Prostate gland (tissue), 2 donors: Measurements from ENCODE around the gene CTNNA1. TPM values are rescaled to one million over a fixed set of nuclear protein-coding genes. Genes with fewer than 3 reads are reported as not detected.

Experiments
- DNase-seq: peaks from one replicate; pipeline ENCODE4 v3.0.0-alpha.2; 2019; ENCODE audit warnings: low spot score
- H3K27ac ChIP-seq, 2 donors: fragments of 200-600 bp; sonication (generic); 2 replicates each; pipeline ENCODE4 v1.5.1; 2017 to 2019
- H3K27me3 ChIP-seq: fragments of 200-600 bp; sonication (generic); replicated peaks from 2 replicates; pipeline ENCODE4 v1.5.1; 2019; ENCODE audit not compliant: insufficient read depth
- H3K36me3 ChIP-seq, 2 donors: fragments of 200-600 bp; sonication (generic); 1 replicate in 1 of 2; 2 replicates in 1 of 2; pipeline versions ENCODE4 v1.5.1 to v1.8.1; 2017 to 2019
- H3K4me1 ChIP-seq: fragments of 200-600 bp; sonication (generic); replicated peaks from 2 replicates; pipeline ENCODE4 v1.5.1; 2019
- H3K4me3 ChIP-seq, 2 donors: fragments of 200-600 bp; sonication (generic); 2 replicates each; pipeline ENCODE4 v1.5.1; 2017 to 2019
- H3K9me3 ChIP-seq: fragments of 200-600 bp; sonication (generic); 2 replicates; pipeline ENCODE4 v1.5.1; 2017
- CTCF ChIP-seq, 4 experiments: fragments of 200-600 bp in 2 of 4; fragments of 450-650 bp in 2 of 4; sonication (generic) in 2 of 4; IDR thresholded peaks; 1 replicate in 3 of 4; 2 replicates in 1 of 4; pipeline ENCODE4 v1.5.1; 2016 to 2019; ENCODE audit warnings: antibody characterized with exemption in 4 of 4, mild to moderate bottlenecking in 2 of 4, moderate library complexity in 2 of 4
- POLR2A ChIP-seq: fragments of 450-650 bp; IDR thresholded peaks from one replicate; pipeline ENCODE4 v1.6.1; 2016; ENCODE audit warnings: antibody characterized with exemption, mild to moderate bottlenecking
- POLR2AphosphoS5 ChIP-seq: sonication (generic); formaldehyde crosslinking; IDR thresholded peaks from one replicate; pipeline ENCODE4 v1.6.1; 2017; ENCODE audit warnings: antibody characterized with exemption
- WGBS: methylation state at CpG from one replicate; pipeline ENCODE4 v1.1.5; 2018; 5-methylcytosine and 5-hydroxymethylcytosine counted together
- intact Hi-C: fragments of 100-400 bp; cut with DNase I; formaldehyde crosslinking; loops from one replicate; pipeline ENCODE4 v1.14.2; 2022
- total RNA-seq, 2 donors: library from RNA; depleted of rRNA; stranded (reverse); fragments of >200 nt; gene quantifications; one replicate each; pipeline ENCODE4 v1.1.0, GENCODE V29; 2016

CTNNA1 gene
- total RNA-seq, 2 donors from 2014 or later, result 210 to 212 TPM

DNA sequence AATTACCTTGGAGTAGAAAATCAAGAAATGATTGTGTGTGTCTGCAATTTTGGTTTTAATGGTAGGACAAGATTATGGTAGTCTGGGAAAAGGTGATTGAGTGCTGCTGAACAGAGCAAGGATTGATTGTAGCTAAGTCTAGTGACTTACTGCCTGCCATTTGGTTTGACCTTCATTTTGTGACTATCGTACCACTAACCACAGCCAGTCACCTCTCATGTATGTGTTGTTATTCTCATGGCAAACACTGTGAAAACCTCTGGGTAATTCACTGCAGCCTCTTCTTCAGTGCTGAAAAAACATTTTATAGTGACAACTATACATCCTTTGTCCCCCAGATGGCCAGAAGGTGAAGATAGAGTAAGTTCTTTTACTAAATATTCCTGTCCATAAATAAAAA is 37.5 kb downstream of the CTNNA1 start:
- Histone ChIP-seq H3K9me3 (no peaks in the 10 kb centered on the region), H3K27me3 (no peaks in the 10 kb centered on the region), H3K36me3 (no peaks in the 10 kb centered on the region), H3K4me1 (no peaks in the 10 kb centered on the region), H3K4me3 (no peak overlapping the region), H3K27ac (no peak overlapping the region)
- WGBS, result 70% methylated on average over 1 of the region's 1 CpG
- TF ChIP-seq POLR2A (no peak), POLR2AphosphoS5 (no peak), CTCF (IDR thresholded peaks at IDR 0.05) (no peak)
- intact Hi-C loops, result no loop called here
- no peak for DNase-seq

- no peaks in the 10 kb centered on the region for H3K36me3 ChIP-seq
- no peaks in the 10 kb centered on the region for H3K9me3 ChIP-seq
- WGBS, result 53% methylated on average over 4 of the region's 4 CpGs
- intact Hi-C loops, result no loop called here
- no peak overlapping the region for H3K27ac ChIP-seq
- H3K27me3 ChIP-seq, result no peaks in the 10 kb centered on the region
- no peak for DNase-seq
- no peak overlapping the region for H3K4me3 ChIP-seq
- TF ChIP-seq POLR2A (no peak), CTCF (IDR thresholded peaks at IDR 0.05) (no peak), POLR2AphosphoS5 (no peak)
- H3K4me1 ChIP-seq, result no peaks in the 10 kb centered on the region
Measured at GRCh38 chr5:138792195-138792790, 39.1 kb downstream of the CTNNA1 start.

GRCh38 chr5:138793575-138793974 is 40.4 kb downstream of the CTNNA1 start:
- TF ChIP-seq CTCF (IDR thresholded peaks at IDR 0.05), result no peak
- TF ChIP-seq POLR2A, result no peak
- TF ChIP-seq POLR2AphosphoS5, result no peak

GRCh38 chr5:138803285-138803684 is 50.1 kb downstream of the CTNNA1 start:
- H3K4me1 ChIP-seq, result no peaks in the 10 kb centered on the region
- no peaks in the 10 kb centered on the region for H3K36me3 ChIP-seq
- 74% methylated on average over 3 of the region's 3 CpGs for WGBS
- no peak overlapping the region for H3K4me3 ChIP-seq
- H3K27me3 ChIP-seq, result no peaks in the 10 kb centered on the region
- TF ChIP-seq POLR2AphosphoS5, result no peak
- no peak for TF ChIP-seq CTCF (IDR thresholded peaks at IDR 0.05)
- TF ChIP-seq POLR2A, result no peak
- no peak overlapping the region for H3K27ac ChIP-seq
- H3K9me3 ChIP-seq, result no peaks in the 10 kb centered on the region
- intact Hi-C loops, result no loop called here
- no peak for DNase-seq

More at GRCh38 chr5:138793575-138793974, 40.4 kb downstream of the CTNNA1 start:
- no peaks in the 10 kb centered on the region for H3K27me3 ChIP-seq
- intact Hi-C loops, result no loop called here
- no peaks in the 10 kb centered on the region for H3K36me3 ChIP-seq
- H3K4me1 ChIP-seq, result no peaks in the 10 kb centered on the region
- H3K9me3 ChIP-seq, result no peaks in the 10 kb centered on the region
- no peak overlapping the region for H3K27ac ChIP-seq
- H3K4me3 ChIP-seq, result no peak overlapping the region
- no peak for DNase-seq

GRCh38 chr5:138803935-138804334 is 50.7 kb downstream of the CTNNA1 start:
- DNase-seq, result no peak
- H3K27ac ChIP-seq, result no peak overlapping the region
- no peaks in the 10 kb centered on the region for H3K36me3 ChIP-seq
- intact Hi-C loops, result no loop called here
- WGBS, result 39% methylated on average over 1 of the region's 1 CpG
- no peaks in the 10 kb centered on the region for H3K9me3 ChIP-seq
- H3K4me1 ChIP-seq, result no peaks in the 10 kb centered on the region
- TF ChIP-seq POLR2AphosphoS5, result no peak
- TF ChIP-seq POLR2A, result no peak
- TF ChIP-seq CTCF (IDR thresholded peaks at IDR 0.05), result no peak
- H3K4me3 ChIP-seq, result no peak overlapping the region
- no peaks in the 10 kb centered on the region for H3K27me3 ChIP-seq
